Left forelimb (tissue), 1 donor: ENCODE data around the gene ITPR2.
"Not testable (repeated sequence)": the region's sequence is repeated elsewhere in the genome, so short reads cannot be mapped to it uniquely, and the experiment has no call there.

Experiments
- DNase-seq: peaks from one replicate; pipeline ENCODE4 v3.0.0-alpha.2; 2018; ENCODE audit warnings: low spot score

Gene ITPR2

GRCh38 chr12:26786865-26787514, 46.0 kb downstream of the ITPR2 start:
- DNase-seq, result no peak

- DNase-seq, result no peak
Observed at GRCh38 chr12:26786491-26786864, 46.5 kb downstream of the ITPR2 start.

- DNase-seq, result not testable (repeated sequence)
Observed at GRCh38 chr12:26783816-26784379, 49.1 kb downstream of the ITPR2 start.

- no peak for DNase-seq
Observed at GRCh38 chr12:26783131-26783526, 49.9 kb downstream of the ITPR2 start.

GRCh38 chr12:26782372-26783130, 50.4 kb downstream of the ITPR2 start:
- DNase-seq, result no peak

GRCh38 chr12:26780656-26781055, 52.3 kb downstream of the ITPR2 start:
- not testable (repeated sequence) for DNase-seq

GRCh38 chr12:26778173-26778775, 54.7 kb downstream of the ITPR2 start:
- not testable (repeated sequence) for DNase-seq

GRCh38 chr12:26777236-26777635, 55.8 kb downstream of the ITPR2 start:
- no peak for DNase-seq

- not testable (repeated sequence) for DNase-seq
Observed at GRCh38 chr12:26775991-26776390, 57.0 kb downstream of the ITPR2 start.

GRCh38 chr12:26773313-26774104, 59.5 kb downstream of the ITPR2 start:
- no peak for DNase-seq

GRCh38 chr12:26771861-26772260, 61.1 kb downstream of the ITPR2 start:
- DNase-seq, result no peak

- no peak for DNase-seq
Observed at GRCh38 chr12:26770239-26771070, 62.5 kb downstream of the ITPR2 start.

GRCh38 chr12:26769611-26770010, 63.4 kb downstream of the ITPR2 start:
- DNase-seq, result no peak

GRCh38 chr12:26768611-26769603, 64.1 kb downstream of the ITPR2 start:
- no peak for DNase-seq

- DNase-seq, result no peak
Observed at GRCh38 chr12:26767865-26768264, 65.1 kb downstream of the ITPR2 start.

GRCh38 chr12:26767116-26767515, 65.9 kb downstream of the ITPR2 start:
- DNase-seq, result no peak

GRCh38 chr12:26762186-26762585, 70.8 kb downstream of the ITPR2 start:
- no peak for DNase-seq

- no peak for DNase-seq
Observed at GRCh38 chr12:26761775-26762174, 71.2 kb downstream of the ITPR2 start.

GRCh38 chr12:26760657-26761293, 72.2 kb downstream of the ITPR2 start:
- DNase-seq, result no peak
